Measurements from ENCODE around the gene KCNQ4.

KCNQ4 gene

DNA sequence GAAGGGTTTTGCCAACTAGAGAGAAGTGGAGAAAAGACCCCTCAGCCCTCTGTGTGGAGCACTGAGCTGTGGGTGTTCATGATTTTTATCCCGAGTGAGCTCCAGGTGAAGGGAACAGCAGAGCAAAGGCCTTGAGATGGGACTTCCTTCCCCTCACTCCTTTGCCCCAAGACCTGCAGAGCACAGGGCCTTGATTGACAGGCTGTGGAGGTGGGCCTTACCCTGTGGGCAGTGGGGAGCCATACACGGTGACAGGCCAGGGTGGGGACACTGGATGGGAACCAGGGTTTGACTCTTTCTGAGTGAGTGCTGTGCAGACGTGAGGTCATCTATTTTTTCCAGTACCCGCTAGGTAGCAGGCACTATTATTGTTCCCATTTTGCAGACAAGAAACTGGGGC lies 10.5 kb downstream of the KCNQ4 start:
- Histone ChIP-seq H3K27ac (ENCODE audit: low read depth, low read length) (no peak overlapping the region), H3K4ac (ENCODE audit: low read depth, low read length) (no peak overlapping the region), H2AK5ac (ENCODE audit: low read length) (no peak overlapping the region), H2BK15ac (replicated peaks; ENCODE audit: low read depth) (no peak overlapping the region), H3K18ac (ENCODE audit: low read length) (no peak overlapping the region), H3K36me3 (ENCODE audit: control insufficient read depth, insufficient read depth, low read length) (no peaks in the 10 kb centered on the region), H3K9ac (ENCODE audit: low read length) (no peak overlapping the region), H3K27me3 (ENCODE audit: insufficient read depth, low read length, poor library complexity) (no peaks in the 10 kb centered on the region), H3K23ac (ENCODE audit: low read length) (no peak overlapping the region), H4K5ac (ENCODE audit: low read length) (no peak overlapping the region), H3K4me3 (ENCODE audit: low read length) (no peak overlapping the region), H3K4me2 (ENCODE audit: low read length) (no peak overlapping the region), H2BK120ac (ENCODE audit: low read depth, low read length) (no peak overlapping the region), H3K79me1 (ENCODE audit: low read length) (no peaks in the 10 kb centered on the region), H2BK5ac (ENCODE audit: low read length) (no peak overlapping the region), H3K79me2 (ENCODE audit: control insufficient read depth, insufficient read depth, low read length) (no peaks in the 10 kb centered on the region), H4K8ac (ENCODE audit: low read depth, low read length) (no peak overlapping the region), H3K56ac (ENCODE audit: low read length) (no peak overlapping the region), H3K4me1 (ENCODE audit: control insufficient read depth, low read depth, low read length) (no peaks in the 10 kb centered on the region)
- no peak for DNase-seq
- WGBS (ENCODE audit: extremely low coverage, insufficient coverage, low lambda C conversion rate), result no CpG with 5 or more reads among the region's 4 CpGs

DNA sequence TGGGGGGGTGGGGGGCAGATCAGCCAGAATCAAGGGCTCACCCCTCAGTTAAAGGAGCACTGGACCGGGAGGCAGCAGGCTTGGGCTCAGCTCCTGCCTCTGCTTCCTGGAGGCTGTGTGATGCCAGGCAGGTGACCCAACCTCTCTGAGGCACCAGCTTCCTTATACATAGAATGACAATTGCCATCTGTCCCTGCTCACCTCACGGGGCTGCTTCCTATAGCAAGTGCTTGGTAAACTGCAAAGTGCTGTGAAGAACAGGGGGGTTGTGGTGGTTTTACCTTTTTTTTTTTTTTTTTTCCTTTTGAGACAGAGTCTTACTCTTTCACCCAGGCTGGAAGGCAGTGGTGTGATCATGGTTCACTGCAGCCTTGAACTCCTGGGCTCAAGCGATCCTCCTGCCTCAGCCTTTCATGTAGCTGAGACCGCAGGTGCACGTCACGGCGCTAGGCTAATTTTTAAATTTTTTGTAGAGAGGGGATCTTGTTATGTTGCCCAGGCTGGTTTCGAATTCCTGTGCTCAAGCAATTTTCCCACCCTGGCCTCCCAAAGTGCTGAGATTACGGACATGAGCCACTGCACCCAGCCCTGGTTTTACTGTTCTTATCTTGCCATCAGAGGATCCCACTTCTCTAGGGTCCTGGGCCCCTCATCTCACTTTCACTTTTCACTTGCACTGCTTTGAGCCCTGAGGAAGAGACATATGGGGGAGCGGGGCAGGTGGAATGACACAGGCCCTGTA lies 11.6 kb downstream of the KCNQ4 start:
- no peak overlapping the region for H3K9ac ChIP-seq (ENCODE audit: low read length)
- H2BK120ac ChIP-seq (ENCODE audit: low read depth, low read length), result no peak overlapping the region
- no peak overlapping the region for H3K4me3 ChIP-seq (ENCODE audit: low read length)
- H3K18ac ChIP-seq (ENCODE audit: low read length), result no peak overlapping the region
- H3K23ac ChIP-seq (ENCODE audit: low read length), result no peak overlapping the region
- no peaks in the 10 kb centered on the region for H3K36me3 ChIP-seq (ENCODE audit: control insufficient read depth, insufficient read depth, low read length)
- no peak overlapping the region for H3K4ac ChIP-seq (ENCODE audit: low read depth, low read length)
- H3K79me2 ChIP-seq (ENCODE audit: control insufficient read depth, insufficient read depth, low read length), result no peaks in the 10 kb centered on the region
- no peak overlapping the region for H4K5ac ChIP-seq (ENCODE audit: low read length)
- no peak overlapping the region for H2BK5ac ChIP-seq (ENCODE audit: low read length)
- H3K56ac ChIP-seq (ENCODE audit: low read length), result no peak overlapping the region
- no peak for DNase-seq
- no peaks in the 10 kb centered on the region for H3K4me1 ChIP-seq (ENCODE audit: control insufficient read depth, low read depth, low read length)
- H2BK15ac ChIP-seq (replicated peaks; ENCODE audit: low read depth), result no peak overlapping the region
- no CpG with 5 or more reads among the region's 10 CpGs for WGBS (ENCODE audit: extremely low coverage, insufficient coverage, low lambda C conversion rate)
- H3K4me2 ChIP-seq (ENCODE audit: low read length), result no peak overlapping the region
- H3K27me3 ChIP-seq (ENCODE audit: insufficient read depth, low read length, poor library complexity), result no peaks in the 10 kb centered on the region
- no peaks in the 10 kb centered on the region for H3K79me1 ChIP-seq (ENCODE audit: low read length)
- no peak overlapping the region for H4K8ac ChIP-seq (ENCODE audit: low read depth, low read length)
- H2AK5ac ChIP-seq (ENCODE audit: low read length), result no peak overlapping the region
- no peak overlapping the region for H3K27ac ChIP-seq (ENCODE audit: low read depth, low read length)

DNA sequence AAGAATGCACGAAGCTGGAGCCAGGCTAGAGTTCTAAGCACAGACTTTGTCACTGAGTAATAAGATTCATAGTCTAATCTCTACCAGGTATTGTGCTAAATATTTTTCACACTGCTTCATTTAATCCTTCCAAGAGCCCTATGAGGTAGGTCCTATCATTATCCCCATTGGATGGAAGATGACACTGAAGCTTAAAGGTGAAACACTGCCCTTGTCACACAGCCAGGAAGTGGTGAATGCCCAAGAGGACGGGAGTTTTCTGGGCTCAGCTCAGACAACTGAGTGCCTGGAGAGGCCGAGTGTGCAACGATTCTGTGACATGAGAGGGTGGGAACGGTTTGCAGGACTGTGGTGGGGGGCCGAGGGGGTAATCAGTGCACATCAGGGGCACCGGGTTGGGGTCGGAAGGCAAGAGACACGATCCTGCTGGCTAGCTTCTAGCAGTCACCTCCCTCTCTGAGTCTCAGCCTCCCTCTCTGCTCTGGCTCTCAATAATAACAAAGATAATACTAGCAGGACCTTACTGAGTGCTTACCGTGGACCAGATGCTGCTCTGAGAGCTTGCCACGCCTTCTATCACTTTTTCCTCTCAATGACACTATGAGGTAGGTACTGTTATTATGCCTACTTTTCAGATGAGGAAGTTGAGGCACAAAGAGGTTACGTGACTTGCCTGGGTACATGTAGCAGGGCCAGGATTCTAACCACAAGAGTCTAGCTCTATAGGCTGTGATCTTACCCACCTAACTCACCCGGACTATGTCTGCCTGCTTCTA lies 12.4 kb downstream of the KCNQ4 start:
- Histone ChIP-seq H2AK5ac (ENCODE audit: low read length) (no peak overlapping the region), H3K18ac (ENCODE audit: low read length) (no peak overlapping the region), H4K8ac (ENCODE audit: low read depth, low read length) (no peak overlapping the region), H3K9ac (ENCODE audit: low read length) (no peak overlapping the region), H3K23ac (ENCODE audit: low read length) (no peak overlapping the region), H3K27ac (ENCODE audit: low read depth, low read length) (no peak overlapping the region), H3K36me3 (ENCODE audit: control insufficient read depth, insufficient read depth, low read length) (no peaks in the 10 kb centered on the region), H2BK5ac (ENCODE audit: low read length) (no peak overlapping the region), H3K4me3 (ENCODE audit: low read length) (no peak overlapping the region), H3K27me3 (ENCODE audit: insufficient read depth, low read length, poor library complexity) (no peaks in the 10 kb centered on the region), H2BK15ac (replicated peaks; ENCODE audit: low read depth) (no peak overlapping the region), H3K79me1 (ENCODE audit: low read length) (no peaks in the 10 kb centered on the region), H3K56ac (ENCODE audit: low read length) (no peak overlapping the region), H3K4me1 (ENCODE audit: control insufficient read depth, low read depth, low read length) (no peaks in the 10 kb centered on the region), H3K79me2 (ENCODE audit: control insufficient read depth, insufficient read depth, low read length) (no peaks in the 10 kb centered on the region), H4K5ac (ENCODE audit: low read length) (no peak overlapping the region), H3K4ac (ENCODE audit: low read depth, low read length) (no peak overlapping the region), H3K4me2 (ENCODE audit: low read length) (no peak overlapping the region), H2BK120ac (ENCODE audit: low read depth, low read length) (no peak overlapping the region)
- no peak for DNase-seq
- WGBS (ENCODE audit: extremely low coverage, insufficient coverage, low lambda C conversion rate), result no CpG with 5 or more reads among the region's 13 CpGs

DNA sequence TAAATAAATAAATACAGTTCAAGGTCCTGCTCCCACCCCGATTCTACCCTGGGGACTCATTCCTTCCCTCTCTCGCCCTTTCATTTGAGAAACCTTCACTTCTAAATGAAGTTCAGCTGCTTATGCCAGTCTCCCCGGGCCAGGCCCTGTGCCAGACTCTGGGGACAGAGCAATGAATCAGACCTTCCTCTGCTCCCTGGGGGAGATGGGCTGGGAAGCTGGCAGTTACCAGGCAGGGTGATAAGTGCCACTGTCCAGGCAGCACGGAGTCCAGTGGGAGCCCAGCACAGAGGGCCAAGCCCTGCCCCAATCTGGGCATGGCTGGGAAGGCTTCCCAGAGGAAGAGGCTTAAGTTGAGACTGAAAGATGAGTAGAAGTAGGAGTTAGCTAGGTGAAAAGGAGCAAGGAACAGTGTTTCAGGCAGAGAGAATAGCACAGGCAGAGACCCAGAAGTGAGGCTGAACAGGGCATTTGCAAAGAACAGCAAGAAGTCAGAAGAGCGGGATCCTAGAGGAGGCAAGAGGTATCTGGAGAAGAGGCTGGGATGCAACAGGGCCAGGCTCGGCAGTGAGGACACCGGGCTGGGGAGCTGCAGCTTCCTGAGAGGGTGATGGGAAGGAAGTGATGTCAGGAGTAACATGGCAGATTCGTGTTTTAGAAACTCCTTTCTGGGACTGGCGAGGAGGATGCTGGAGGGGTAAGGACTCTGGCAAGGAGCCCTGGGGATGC lies 13.5 kb downstream of the KCNQ4 start:
- no peak overlapping the region for H3K23ac ChIP-seq (ENCODE audit: low read length)
- H4K8ac ChIP-seq (ENCODE audit: low read depth, low read length), result no peak overlapping the region
- WGBS (ENCODE audit: extremely low coverage, insufficient coverage, low lambda C conversion rate), result no CpG with 5 or more reads among the region's 9 CpGs
- H2BK120ac ChIP-seq (ENCODE audit: low read depth, low read length), result no peak overlapping the region
- H3K4me1 ChIP-seq (ENCODE audit: control insufficient read depth, low read depth, low read length), result no peaks in the 10 kb centered on the region
- no peak overlapping the region for H3K56ac ChIP-seq (ENCODE audit: low read length)
- no peaks in the 10 kb centered on the region for H3K36me3 ChIP-seq (ENCODE audit: control insufficient read depth, insufficient read depth, low read length)
- H2AK5ac ChIP-seq (ENCODE audit: low read length), result no peak overlapping the region
- no peaks in the 10 kb centered on the region for H3K27me3 ChIP-seq (ENCODE audit: insufficient read depth, low read length, poor library complexity)
- no peak overlapping the region for H3K9ac ChIP-seq (ENCODE audit: low read length)
- no peaks in the 10 kb centered on the region for H3K79me2 ChIP-seq (ENCODE audit: control insufficient read depth, insufficient read depth, low read length)
- no peak overlapping the region for H3K4me3 ChIP-seq (ENCODE audit: low read length)
- no peak overlapping the region for H3K4ac ChIP-seq (ENCODE audit: low read depth, low read length)
- H3K4me2 ChIP-seq (ENCODE audit: low read length), result no peak overlapping the region
- H2BK5ac ChIP-seq (ENCODE audit: low read length), result no peak overlapping the region
- H4K5ac ChIP-seq (ENCODE audit: low read length), result no peak overlapping the region
- no peak overlapping the region for H2BK15ac ChIP-seq (replicated peaks; ENCODE audit: low read depth)
- no peaks in the 10 kb centered on the region for H3K79me1 ChIP-seq (ENCODE audit: low read length)
- no peak overlapping the region for H3K18ac ChIP-seq (ENCODE audit: low read length)
- H3K27ac ChIP-seq (ENCODE audit: low read depth, low read length), result no peak overlapping the region
- no peak for DNase-seq

DNA sequence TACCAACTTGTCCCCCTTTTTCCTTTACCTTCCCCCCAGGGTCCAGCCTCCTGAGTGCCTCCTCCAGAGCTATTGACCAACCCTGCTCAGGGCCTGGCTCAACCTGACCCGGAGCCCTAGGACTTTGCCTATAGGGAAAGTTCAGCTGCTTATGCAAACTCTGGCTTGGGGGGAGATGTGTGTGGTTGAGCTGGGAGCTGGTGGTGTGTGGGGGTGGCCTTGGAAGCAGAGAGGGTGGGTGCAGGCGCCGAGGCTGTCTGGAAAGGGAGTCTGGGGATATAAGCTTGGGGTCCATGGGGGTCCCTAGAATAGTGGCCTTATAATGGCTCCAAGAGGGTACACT lies 14.1 kb downstream of the KCNQ4 start:
- Histone ChIP-seq H3K23ac (ENCODE audit: low read length) (no peak overlapping the region), H3K4me2 (ENCODE audit: low read length) (no peak overlapping the region), H3K27ac (ENCODE audit: low read depth, low read length) (no peak overlapping the region), H3K56ac (ENCODE audit: low read length) (no peak overlapping the region), H3K9ac (ENCODE audit: low read length) (no peak overlapping the region), H3K36me3 (ENCODE audit: control insufficient read depth, insufficient read depth, low read length) (no peaks in the 10 kb centered on the region), H3K79me1 (ENCODE audit: low read length) (no peaks in the 10 kb centered on the region), H2BK5ac (ENCODE audit: low read length) (no peak overlapping the region), H3K4me1 (ENCODE audit: control insufficient read depth, low read depth, low read length) (no peaks in the 10 kb centered on the region), H3K4ac (ENCODE audit: low read depth, low read length) (no peak overlapping the region), H4K5ac (ENCODE audit: low read length) (no peak overlapping the region), H3K79me2 (ENCODE audit: control insufficient read depth, insufficient read depth, low read length) (no peaks in the 10 kb centered on the region), H4K8ac (ENCODE audit: low read depth, low read length) (no peak overlapping the region), H3K18ac (ENCODE audit: low read length) (no peak overlapping the region), H2BK120ac (ENCODE audit: low read depth, low read length) (no peak overlapping the region), H2BK15ac (replicated peaks; ENCODE audit: low read depth) (no peak overlapping the region), H3K27me3 (ENCODE audit: insufficient read depth, low read length, poor library complexity) (no peaks in the 10 kb centered on the region), H2AK5ac (ENCODE audit: low read length) (no peak overlapping the region), H3K4me3 (ENCODE audit: low read length) (no peak overlapping the region)
- DNase-seq, result no peak
- WGBS (ENCODE audit: extremely low coverage, insufficient coverage, low lambda C conversion rate), result no CpG with 5 or more reads among the region's 3 CpGs
